CD14-positive monocyte (primary cell): Measurements from ENCODE around the gene SCAPER. TPM values are rescaled to one million over a fixed set of nuclear protein-coding genes. Genes with fewer than 3 reads are reported as not detected.

Source experiments
- DNase-seq, 3 donors: peaks; one replicate each; pipeline ENCODE4 v3.0.0-alpha.2; 2011 to 2022
- H2AFZ ChIP-seq: 2 replicates; pipeline ENCODE4 v1.6.0; 2012; ENCODE audit warnings: mild to moderate bottlenecking, low read depth, low read length, inconsistent platforms; ENCODE audit not compliant: insufficient read depth, poor library complexity, severe bottlenecking
- H3K27ac ChIP-seq, 2 donors: 1 replicate in 1 of 2; 2 replicates in 1 of 2; pipeline ENCODE4 v1.5.1; 2012 to 2013; ENCODE audit warnings: low read length in 2 of 2, control low read depth in 1 of 2, inconsistent platforms in 1 of 2, low read depth in 1 of 2, mild to moderate bottlenecking in 1 of 2
- H3K27me3 ChIP-seq, 2 donors: one replicate each; pipeline versions ENCODE4 v1.6.0 to v1.6.1; 2011 to 2013; ENCODE audit warnings: low read length in 2 of 2; ENCODE audit not compliant: control insufficient read depth in 2 of 2, insufficient read depth in 2 of 2
- H3K36me3 ChIP-seq, 2 donors: replicated peaks in 1 of 2; 1 replicate in 1 of 2; 2 replicates in 1 of 2; pipeline versions ENCODE4 v1.5.1 to v1.6.1; 2012 to 2013; ENCODE audit warnings: low read length in 2 of 2, control low read depth in 1 of 2, inconsistent platforms in 1 of 2, mild to moderate bottlenecking in 1 of 2; ENCODE audit not compliant: insufficient read depth in 2 of 2, control insufficient read depth in 1 of 2
- H3K4me1 ChIP-seq, 2 donors: 1 replicate in 1 of 2; 2 replicates in 1 of 2; pipeline versions ENCODE4 v1.5.1 to v1.6.1; 2012 to 2013; ENCODE audit warnings: low read length in 2 of 2, control low read depth in 1 of 2, inconsistent platforms in 1 of 2, mild to moderate bottlenecking in 1 of 2, moderate library complexity in 1 of 2; ENCODE audit not compliant: insufficient read depth in 2 of 2, control insufficient read depth in 1 of 2
- H3K4me2 ChIP-seq: replicated peaks from 2 replicates; pipeline ENCODE3; 2012; ENCODE audit warnings: low read length, moderate library complexity, mild to moderate bottlenecking; ENCODE audit not compliant: poor library complexity, severe bottlenecking; ENCODE audit errors: extremely low read depth
- H3K4me3 ChIP-seq, 3 experiments: fragments of 200-600 bp in 1 of 3; sonication (generic) in 1 of 3; replicated peaks in 1 of 3; 1 replicate in 2 of 3; 2 replicates in 1 of 3; pipeline ENCODE4 v1.5.1; 2011 to 2013; ENCODE audit warnings: low read length in 3 of 3, mild to moderate bottlenecking in 3 of 3, control low read depth in 2 of 3, low read depth in 2 of 3, inconsistent platforms in 1 of 3, moderate library complexity in 1 of 3
- H3K79me2 ChIP-seq: 2 replicates; pipeline ENCODE4 v1.6.0; 2012; ENCODE audit warnings: mild to moderate bottlenecking, control low read depth, inconsistent platforms, low read length, moderate library complexity; ENCODE audit not compliant: insufficient read depth
- H3K9ac ChIP-seq: 2 replicates; pipeline ENCODE4 v1.6.0; 2017; ENCODE audit warnings: low read length, mild to moderate bottlenecking; ENCODE audit not compliant: insufficient read depth, poor library complexity, severe bottlenecking
- H3K9me3 ChIP-seq, 2 donors: replicated peaks in 1 of 2; 1 replicate in 1 of 2; 2 replicates in 1 of 2; pipeline versions ENCODE4 v1.5.1 to v1.6.1; 2012 to 2013; ENCODE audit warnings: low read length in 2 of 2, control low read depth in 1 of 2; ENCODE audit not compliant: control insufficient read depth in 1 of 2, insufficient read depth in 1 of 2
- H4K20me1 ChIP-seq: 2 replicates; pipeline ENCODE4 v1.6.0; 2012; ENCODE audit warnings: mild to moderate bottlenecking, low read length, control low read depth, moderate library complexity; ENCODE audit not compliant: insufficient read depth
- H3K27ac Mint-ChIP-seq, 7 donors: one replicate each; pipeline ENCODE4 v1.8.0; 2020; ENCODE audit warnings: mild to moderate bottlenecking in 7 of 7, mixed read lengths in 7 of 7, moderate library complexity in 6 of 7, inconsistent platforms in 2 of 7
- H3K27me3 Mint-ChIP-seq, 3 donors: one replicate each; pipeline ENCODE4 v1.8.0; 2021 to 2022; ENCODE audit warnings: low read depth in 3 of 3, mild to moderate bottlenecking in 3 of 3, mixed read lengths in 3 of 3, moderate library complexity in 3 of 3, inconsistent platforms in 1 of 3
- H3K36me3 Mint-ChIP-seq, 2 donors: one replicate each; pipeline ENCODE4 v1.8.0; 2020; ENCODE audit warnings: mixed read lengths in 2 of 2, inconsistent platforms in 1 of 2, mild to moderate bottlenecking in 1 of 2
- H3K4me1 Mint-ChIP-seq: one replicate; pipeline ENCODE4 v1.8.0; 2020; ENCODE audit warnings: mild to moderate bottlenecking, mixed read lengths
- H3K4me3 Mint-ChIP-seq, 2 donors: one replicate each; pipeline ENCODE4 v1.8.0; 2020; ENCODE audit warnings: mild to moderate bottlenecking in 2 of 2, mixed read lengths in 2 of 2, moderate library complexity in 1 of 2
- H3K9me3 Mint-ChIP-seq, 7 donors: one replicate each; pipeline ENCODE4 v1.8.0; 2020 to 2022; ENCODE audit warnings: mixed read lengths in 7 of 7, mild to moderate bottlenecking in 6 of 7, moderate library complexity in 6 of 7, inconsistent platforms in 2 of 7
- WGBS: methylation state at CpG from one replicate; pipeline ENCODE4 v1.1.5; 2013; ENCODE audit warnings: missing lambda C conversion rate; ENCODE audit not compliant: insufficient coverage; 5-methylcytosine and 5-hydroxymethylcytosine counted together
- intact Hi-C, 2 donors: fragments of 100-400 bp; cut with micrococcal nuclease; formaldehyde crosslinking; loops; one replicate each; pipeline versions ENCODE4 v1.15.0 to v1.15.1; 2023
- polyA plus RNA-seq, 3 donors: library from polyadenylated mRNA; depleted of rRNA in 1 of 3; unstranded in 2 of 3; stranded (reverse) in 1 of 3; fragments of 300-500 nt in 2 of 3; fragments of >200 nt in 1 of 3; fragmentation: Illumina TruSeq in 2 of 3; gene quantifications; 1 replicate in 2 of 3; 2 replicates in 1 of 3; pipeline ENCODE4 v1.2.3, GENCODE V29; 2012 to 2021
- TF ChIP-seq, protein P1 (sequence below): fragments of 200-600 bp; IDR thresholded peaks from one replicate; pipeline ENCODE4 v1.8.0; 2022; ENCODE audit warnings: antibody characterized with exemption, mild to moderate bottlenecking

The SCAPER gene
- polyA plus RNA-seq, 3 donors: 2.5 to 5.4 (median 4.2) TPM

GRCh38 chr15:76791511-76791910 lies 113.6 kb downstream of the SCAPER start:
- Histone ChIP-seq H3K27me3 (no peaks in the 10 kb centered on the region), H3K4me1 (no peaks in the 10 kb centered on the region), H3K79me2 (no peaks in the 10 kb centered on the region), H3K27ac (no peak overlapping the region), H2AFZ (no peak overlapping the region), H4K20me1 (no peaks in the 10 kb centered on the region), H3K4me2 (no peak overlapping the region), H3K9ac (no peak overlapping the region), H3K36me3 (peaks cover 23 to 51% of the 10 kb centered on the region in 2 donors), H3K9me3 (no peaks in the 10 kb centered on the region), H3K4me3 (no peak overlapping the region)
- TF ChIP-seq, protein P1, sequence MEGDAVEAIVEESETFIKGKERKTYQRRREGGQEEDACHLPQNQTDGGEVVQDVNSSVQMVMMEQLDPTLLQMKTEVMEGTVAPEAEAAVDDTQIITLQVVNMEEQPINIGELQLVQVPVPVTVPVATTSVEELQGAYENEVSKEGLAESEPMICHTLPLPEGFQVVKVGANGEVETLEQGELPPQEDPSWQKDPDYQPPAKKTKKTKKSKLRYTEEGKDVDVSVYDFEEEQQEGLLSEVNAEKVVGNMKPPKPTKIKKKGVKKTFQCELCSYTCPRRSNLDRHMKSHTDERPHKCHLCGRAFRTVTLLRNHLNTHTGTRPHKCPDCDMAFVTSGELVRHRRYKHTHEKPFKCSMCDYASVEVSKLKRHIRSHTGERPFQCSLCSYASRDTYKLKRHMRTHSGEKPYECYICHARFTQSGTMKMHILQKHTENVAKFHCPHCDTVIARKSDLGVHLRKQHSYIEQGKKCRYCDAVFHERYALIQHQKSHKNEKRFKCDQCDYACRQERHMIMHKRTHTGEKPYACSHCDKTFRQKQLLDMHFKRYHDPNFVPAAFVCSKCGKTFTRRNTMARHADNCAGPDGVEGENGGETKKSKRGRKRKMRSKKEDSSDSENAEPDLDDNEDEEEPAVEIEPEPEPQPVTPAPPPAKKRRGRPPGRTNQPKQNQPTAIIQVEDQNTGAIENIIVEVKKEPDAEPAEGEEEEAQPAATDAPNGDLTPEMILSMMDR: no peak
- H3K27ac Mint-ChIP-seq: no peak overlapping the region
- no peak overlapping the region for H3K4me3 Mint-ChIP-seq
- whole genome bisulfite sequencing: no CpG with 5 or more reads among the region's 2 CpGs
- intact Hi-C loops: no loop called here
- H3K27me3 Mint-ChIP-seq: peaks cover 0 to 2% (median 0%) of the 10 kb centered on the region in 3 donors
- peaks cover 42 to 45% of the 10 kb centered on the region in 2 donors for H3K36me3 Mint-ChIP-seq
- H3K4me1 Mint-ChIP-seq: no peaks in the 10 kb centered on the region
- DNase-seq: no peak
- peaks cover 0 to 10% (median 7%) of the 10 kb centered on the region in 7 donors for H3K9me3 Mint-ChIP-seq

DNA sequence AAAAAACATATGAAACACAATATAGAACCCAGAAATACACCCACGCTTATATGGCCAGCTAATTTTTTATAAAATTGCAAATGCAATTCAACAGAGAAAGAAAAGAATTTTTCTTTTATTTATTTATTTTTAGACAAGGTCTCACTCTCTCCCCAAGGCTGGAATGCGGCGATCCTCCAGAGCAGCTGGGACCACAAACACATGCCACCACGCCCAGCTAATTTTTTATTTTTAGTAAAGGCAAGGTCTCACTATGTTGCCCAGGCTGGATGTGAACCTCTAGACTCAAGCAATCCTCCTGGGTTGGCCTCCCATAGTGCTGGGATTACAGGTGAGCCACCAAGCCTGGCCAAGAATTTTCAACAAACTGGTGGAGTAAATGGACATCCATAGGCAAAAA lies 117.9 kb downstream of the SCAPER start:
- no peaks in the 10 kb centered on the region for H3K4me1 Mint-ChIP-seq
- peaks cover 37 to 55% of the 10 kb centered on the region in 2 donors for H3K36me3 Mint-ChIP-seq
- no peak overlapping the region for H3K9ac ChIP-seq
- H3K27me3 Mint-ChIP-seq: peaks cover 0 to 2% (median 0%) of the 10 kb centered on the region in 3 donors
- no peak overlapping the region for H3K4me3 ChIP-seq
- peaks cover 3 to 26% of the 10 kb centered on the region in 2 donors for H3K36me3 ChIP-seq
- no peak overlapping the region for H3K27ac ChIP-seq
- no peaks in the 10 kb centered on the region for H4K20me1 ChIP-seq
- intact Hi-C loops: no loop called here
- TF ChIP-seq, protein P1: no peak
- H3K27ac Mint-ChIP-seq: no peak overlapping the region
- no peak overlapping the region for H2AFZ ChIP-seq
- no peaks in the 10 kb centered on the region for H3K9me3 ChIP-seq
- H3K4me2 ChIP-seq: no peak overlapping the region
- no peak overlapping the region for H3K4me3 Mint-ChIP-seq
- H3K9me3 Mint-ChIP-seq: peaks cover 7 to 27% (median 14%) of the 10 kb centered on the region in 7 donors
- DNase-seq: no peak
- no peaks in the 10 kb centered on the region for H3K27me3 ChIP-seq
- no peaks in the 10 kb centered on the region for H3K4me1 ChIP-seq
- WGBS: 100% methylated on average over 1 of the region's 4 CpGs
- no peaks in the 10 kb centered on the region for H3K79me2 ChIP-seq
